K562 (cell line): Measurements from ENCODE around the gene CDC20. TPM values are rescaled to one million over a fixed set of nuclear protein-coding genes. Genes with fewer than 3 reads are reported as not detected.

Experiments
- CTBP1 ChIP-seq: fragments of 450-650 bp; IDR thresholded peaks from 2 replicates; pipeline ENCODE4 v1.6.1; 2016; ENCODE audit warnings: borderline replicate concordance
- ETV6 ChIP-seq, 3 experiments: fragments of 150-350 bp in 1 of 3; sonication (generic) in 1 of 3; formaldehyde crosslinking in 1 of 3; IDR thresholded peaks; 2 replicates each; pipeline versions ENCODE4 v1.6.1 to v1.8.0; 2014 to 2022; ENCODE audit warnings: borderline replicate concordance in 2 of 3, low read depth in 2 of 3, antibody characterized with exemption in 1 of 3, low read length in 1 of 3, mild to moderate bottlenecking in 1 of 3, missing genetic modification reagents in 1 of 3
- JUN ChIP-seq, 2 experiments: sonication (generic) in 1 of 2; formaldehyde crosslinking in 1 of 2; IDR thresholded peaks; 2 replicates each; pipeline versions ENCODE4 v1.6.1 to v1.8.0; 2012 to 2022; ENCODE audit warnings: borderline replicate concordance in 2 of 2, mild to moderate bottlenecking in 2 of 2, improper control_type of control experiment in 1 of 2, low read depth in 1 of 2, low read length in 1 of 2, missing genetic modification reagents in 1 of 2
- RB1 ChIP-seq: fragments of 450-650 bp; IDR thresholded peaks from 2 replicates; pipeline ENCODE4 v1.6.1; 2017; ENCODE audit warnings: low read depth, mild to moderate bottlenecking
- RCOR1 ChIP-seq, 2 experiments: IDR thresholded peaks; 2 replicates each; pipeline ENCODE4 v1.6.1; 2012; ENCODE audit warnings: low read depth in 2 of 2, low read length in 2 of 2, borderline replicate concordance in 1 of 2, improper control_type of control experiment in 1 of 2
- SLC30A9 ChIP-seq: fragments of 250-450 bp; sonication (Bioruptor Pico); IDR thresholded peaks from 2 replicates; pipeline ENCODE4 v1.8.0; 2022; ENCODE audit warnings: mild to moderate bottlenecking, moderate library complexity
- SNIP1 ChIP-seq: fragments of 450-650 bp; IDR thresholded peaks from 2 replicates; pipeline ENCODE4 v1.7.1; 2017; ENCODE audit warnings: low read depth, mild to moderate bottlenecking
- YY1 ChIP-seq, 3 experiments: IDR thresholded peaks; 2 replicates each; pipeline ENCODE4 v1.6.1; 2011; ENCODE audit warnings: low read length in 2 of 3, mild to moderate bottlenecking in 2 of 3, moderate library complexity in 2 of 3, borderline replicate concordance in 1 of 3, control low read depth in 1 of 3, low read depth in 1 of 3; ENCODE audit not compliant: insufficient read depth in 3 of 3, insufficient replicate concordance in 2 of 3, control insufficient read depth in 1 of 3, insufficient read length in 1 of 3; ENCODE audit errors: extremely low read depth in 1 of 3
- ZSCAN29 ChIP-seq: fragments of 450-650 bp; IDR thresholded peaks from 2 replicates; pipeline ENCODE4 v1.6.1; 2017
- polyA plus RNA-seq, 8 experiments: library from polyadenylated mRNA; depleted of rRNA in 4 of 8; stranded (reverse) in 5 of 8; unstranded in 3 of 8; fragments of >200 nt; fragmentation: Nextera tagmentation in 2 of 8; fragmentation: Illumina TruSeq in 1 of 8; extraction: Ambion mirVana in 2 of 8; extraction: Trizol in 1 of 8; gene quantifications; 2 replicates each; pipeline versions ENCODE4 v1.2.1 to v1.2.3, GENCODE V29; 2011 to 2014; ENCODE audit warnings: inconsistent platforms in 1 of 8, missing spikeins in 1 of 8
- total RNA-seq, 7 experiments: library from RNA; depleted of rRNA in 6 of 7; stranded (reverse); fragments of >200 nt in 6 of 7; fragmentation: Illumina TruSeq in 2 of 7; extraction: Trizol in 2 of 7; gene quantifications; 2 replicates each; pipeline versions ENCODE4 v1.2.1 to v1.2.3, GENCODE V29; 2011 to 2021; ENCODE audit warnings: low replicate concordance in 1 of 7
- TF ChIP-seq, protein P1 (sequence below): fragments of 250-450 bp; sonication (Bioruptor Pico); IDR thresholded peaks from 2 replicates; pipeline ENCODE4 v1.9.0; 2021; ENCODE audit warnings: mild to moderate bottlenecking, inconsistent platforms
- TF ChIP-seq, protein P2 (sequence below), 2 experiments: fragments of 450-650 bp in 1 of 2; sonication (generic) in 1 of 2; formaldehyde crosslinking; conservative IDR thresholded peaks; 2 replicates each; pipeline versions ENCODE4 v1.4.0 to v1.8.1; 2020 to 2022; ENCODE audit warnings: mild to moderate bottlenecking in 1 of 2, missing genetic modification reagents in 1 of 2
- TF ChIP-seq, protein P3 (sequence below): fragments of 250-450 bp; sonication (Bioruptor Pico); IDR thresholded peaks from 2 replicates; pipeline ENCODE4 v1.4.0; 2020; ENCODE audit warnings: mild to moderate bottlenecking, moderate library complexity, borderline replicate concordance

Gene CDC20
- total and polyA plus RNA-seq, 9 of the 15 experiments (the other 6 are each of a cell fraction or from before 2014, with no cell fraction given): 45.2 to 224 (median 121) TPM

DNA sequence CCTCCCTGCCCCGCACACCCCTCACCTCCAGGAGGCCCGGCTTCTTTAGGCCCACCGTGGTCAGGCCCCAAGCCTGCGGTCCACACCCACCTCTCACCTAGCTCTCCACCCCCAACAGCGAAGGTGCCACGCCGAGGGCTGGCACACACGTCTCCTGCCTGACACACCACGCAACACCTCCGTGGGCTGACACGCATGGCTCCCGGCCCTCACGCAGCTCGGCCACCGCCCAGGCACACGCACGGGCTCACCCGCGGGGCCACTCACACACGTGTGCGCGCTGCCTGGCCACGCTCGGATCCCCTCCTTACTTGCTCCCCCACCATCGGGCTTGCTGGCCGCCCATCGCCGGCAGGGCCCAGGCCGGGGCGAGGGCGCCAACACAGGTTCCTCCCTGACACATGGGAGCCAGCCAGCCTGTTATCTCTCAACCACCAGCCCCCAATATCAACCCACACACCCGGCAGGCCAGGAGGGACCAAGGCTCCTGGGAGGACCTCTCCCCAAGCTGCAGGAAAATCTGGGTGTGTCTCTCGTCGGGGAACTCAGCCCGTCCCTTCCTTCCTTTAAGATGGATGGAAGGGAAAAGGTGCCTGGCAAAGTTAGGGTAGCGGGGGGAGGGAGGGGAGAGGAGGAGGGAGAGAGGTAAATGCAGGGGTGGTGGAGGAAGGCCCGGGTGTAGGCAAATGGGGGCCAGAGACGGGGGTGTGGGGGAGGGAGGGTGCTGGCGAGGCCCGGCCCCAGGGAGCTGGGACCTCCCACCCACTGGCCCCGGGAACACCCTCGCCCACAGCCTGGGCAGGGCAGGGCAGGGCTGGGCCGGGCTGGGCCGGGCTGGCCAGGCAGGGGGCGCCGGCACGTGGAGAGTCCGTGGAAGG lies 8.5 kb downstream of the CDC20 start (continued):
- TF ChIP-seq JUN (IDR thresholded peaks at IDR 0.05; ENCODE audit: borderline replicate concordance, low read depth, low read length) (no peak), JUN (CRISPR knock-in tag; IDR thresholded peaks at IDR 0.05; ENCODE audit: borderline replicate concordance) (0 out of 2 replicates have a peak, but pooled peaks have one; percentile 32), SLC30A9 (CRISPR knock-in tag) (no peak), ZSCAN29 (no peak), RCOR1 (IDR thresholded peaks at IDR 0.05; ENCODE audit: borderline replicate concordance in 1 of 2, low read depth in 2 of 2, low read length in 2 of 2) (peak; percentile 26 to 82; a peak in 3 of 4 replicates), ETV6 (IDR thresholded peaks at IDR 0.05; ENCODE audit: borderline replicate concordance in 1 of 2, low read depth in 2 of 2, low read length in 1 of 2) (no peak), ETV6 (CRISPR knock-in tag; IDR thresholded peaks at IDR 0.05; ENCODE audit: borderline replicate concordance) (0 out of 2 replicates have a peak, but pooled peaks have one; percentile 56), CTBP1 (no peak; the same call in 1 of the 2 replicates), YY1 (IDR thresholded peaks at IDR 0.05; ENCODE audit: borderline replicate concordance in 1 of 3, control insufficient read depth in 1 of 3, extremely low read depth in 1 of 3, insufficient read depth in 3 of 3, insufficient read length in 1 of 3, insufficient replicate concordance in 2 of 3, low read depth in 1 of 3, low read length in 2 of 3) (no peak), SNIP1 (no peak), RB1 (0 out of 2 replicates have a peak, but pooled peaks have one; percentile 37)
- TF ChIP-seq, protein P1, sequence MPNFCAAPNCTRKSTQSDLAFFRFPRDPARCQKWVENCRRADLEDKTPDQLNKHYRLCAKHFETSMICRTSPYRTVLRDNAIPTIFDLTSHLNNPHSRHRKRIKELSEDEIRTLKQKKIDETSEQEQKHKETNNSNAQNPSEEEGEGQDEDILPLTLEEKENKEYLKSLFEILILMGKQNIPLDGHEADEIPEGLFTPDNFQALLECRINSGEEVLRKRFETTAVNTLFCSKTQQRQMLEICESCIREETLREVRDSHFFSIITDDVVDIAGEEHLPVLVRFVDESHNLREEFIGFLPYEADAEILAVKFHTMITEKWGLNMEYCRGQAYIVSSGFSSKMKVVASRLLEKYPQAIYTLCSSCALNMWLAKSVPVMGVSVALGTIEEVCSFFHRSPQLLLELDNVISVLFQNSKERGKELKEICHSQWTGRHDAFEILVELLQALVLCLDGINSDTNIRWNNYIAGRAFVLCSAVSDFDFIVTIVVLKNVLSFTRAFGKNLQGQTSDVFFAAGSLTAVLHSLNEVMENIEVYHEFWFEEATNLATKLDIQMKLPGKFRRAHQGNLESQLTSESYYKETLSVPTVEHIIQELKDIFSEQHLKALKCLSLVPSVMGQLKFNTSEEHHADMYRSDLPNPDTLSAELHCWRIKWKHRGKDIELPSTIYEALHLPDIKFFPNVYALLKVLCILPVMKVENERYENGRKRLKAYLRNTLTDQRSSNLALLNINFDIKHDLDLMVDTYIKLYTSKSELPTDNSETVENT (CRISPR knock-in tag): peak; percentile 67; the same call in 1 of the 2 replicates
- TF ChIP-seq, protein P2, sequence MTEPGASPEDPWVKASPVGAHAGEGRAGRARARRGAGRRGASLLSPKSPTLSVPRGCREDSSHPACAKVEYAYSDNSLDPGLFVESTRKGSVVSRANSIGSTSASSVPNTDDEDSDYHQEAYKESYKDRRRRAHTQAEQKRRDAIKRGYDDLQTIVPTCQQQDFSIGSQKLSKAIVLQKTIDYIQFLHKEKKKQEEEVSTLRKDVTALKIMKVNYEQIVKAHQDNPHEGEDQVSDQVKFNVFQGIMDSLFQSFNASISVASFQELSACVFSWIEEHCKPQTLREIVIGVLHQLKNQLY (CRISPR knock-in tag; conservative IDR thresholded peaks at IDR 0.05): no peak
- TF ChIP-seq, protein P3, sequence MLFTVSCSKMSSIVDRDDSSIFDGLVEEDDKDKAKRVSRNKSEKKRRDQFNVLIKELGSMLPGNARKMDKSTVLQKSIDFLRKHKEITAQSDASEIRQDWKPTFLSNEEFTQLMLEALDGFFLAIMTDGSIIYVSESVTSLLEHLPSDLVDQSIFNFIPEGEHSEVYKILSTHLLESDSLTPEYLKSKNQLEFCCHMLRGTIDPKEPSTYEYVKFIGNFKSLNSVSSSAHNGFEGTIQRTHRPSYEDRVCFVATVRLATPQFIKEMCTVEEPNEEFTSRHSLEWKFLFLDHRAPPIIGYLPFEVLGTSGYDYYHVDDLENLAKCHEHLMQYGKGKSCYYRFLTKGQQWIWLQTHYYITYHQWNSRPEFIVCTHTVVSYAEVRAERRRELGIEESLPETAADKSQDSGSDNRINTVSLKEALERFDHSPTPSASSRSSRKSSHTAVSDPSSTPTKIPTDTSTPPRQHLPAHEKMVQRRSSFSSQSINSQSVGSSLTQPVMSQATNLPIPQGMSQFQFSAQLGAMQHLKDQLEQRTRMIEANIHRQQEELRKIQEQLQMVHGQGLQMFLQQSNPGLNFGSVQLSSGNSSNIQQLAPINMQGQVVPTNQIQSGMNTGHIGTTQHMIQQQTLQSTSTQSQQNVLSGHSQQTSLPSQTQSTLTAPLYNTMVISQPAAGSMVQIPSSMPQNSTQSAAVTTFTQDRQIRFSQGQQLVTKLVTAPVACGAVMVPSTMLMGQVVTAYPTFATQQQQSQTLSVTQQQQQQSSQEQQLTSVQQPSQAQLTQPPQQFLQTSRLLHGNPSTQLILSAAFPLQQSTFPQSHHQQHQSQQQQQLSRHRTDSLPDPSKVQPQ (CRISPR knock-in tag): no peak
